SK-N-SH (cell line): Measurements from ENCODE around the gene PSMB11.

Source experiments
- CHD2 ChIP-seq: fragments of 150-350 bp; IDR thresholded peaks from 2 replicates; pipeline ENCODE4 v1.6.1; 2018; ENCODE audit warnings: low read length; ENCODE audit not compliant: partially characterized antibody
- CTCF ChIP-seq: fragments of 200-600 bp; sonication (generic); IDR thresholded peaks from 2 replicates; pipeline ENCODE4 v1.6.1; 2017; ENCODE audit warnings: antibody characterized with exemption, mild to moderate bottlenecking, moderate library complexity
- EZH2phosphoT487 ChIP-seq: fragments of 200-600 bp; sonication (generic); IDR thresholded peaks from 2 replicates; pipeline ENCODE4 v1.6.1; 2017; ENCODE audit warnings: low read depth, mixed run types, mild to moderate bottlenecking, antibody characterized with exemption, moderate library complexity, borderline replicate concordance
- JUND ChIP-seq: IDR thresholded peaks from 2 replicates; pipeline ENCODE4 v1.4.0; 2012
- MAX ChIP-seq: IDR thresholded peaks from 2 replicates; pipeline ENCODE4 v1.4.0; 2012; ENCODE audit warnings: low read depth
- RAD21 ChIP-seq: IDR thresholded peaks from 2 replicates; pipeline ENCODE4 v1.6.1; 2012; ENCODE audit warnings: mild to moderate bottlenecking, low read length
- RCOR1 ChIP-seq: fragments of 150-350 bp; IDR thresholded peaks from 2 replicates; pipeline ENCODE4 v1.6.1; 2017; ENCODE audit warnings: antibody characterized with exemption, low read length
- REST ChIP-seq: IDR thresholded peaks from 2 replicates; pipeline ENCODE4 v1.6.1; 2012; ENCODE audit warnings: mild to moderate bottlenecking, low read depth, low read length, moderate library complexity
- RFX5 ChIP-seq: IDR thresholded peaks from 2 replicates; pipeline ENCODE4 v1.6.1; 2012; ENCODE audit warnings: mild to moderate bottlenecking, improper control_type of control experiment, low read length
- TEAD4 ChIP-seq: IDR thresholded peaks from 2 replicates; pipeline ENCODE4 v1.4.0; 2012; ENCODE audit warnings: mild to moderate bottlenecking, borderline replicate concordance; ENCODE audit not compliant: insufficient read depth

GRCh38 chr14:23024612-23025075 is 17.4 kb upstream of the PSMB11 start:
- TF ChIP-seq REST (no peak), CTCF (no peak), EZH2phosphoT487 (no peak), RFX5 (no peak), RCOR1 (no peak), RAD21 (no peak), JUND (no peak), CHD2 (no peak), TEAD4 (no peak), MAX (no peak)
